Heart left ventricle (tissue), 16 donors: ENCODE results near the gene TRERF1. TPM values are rescaled to one million over a fixed set of nuclear protein-coding genes. Genes with fewer than 3 reads are reported as not detected.

Source experiments
- ATAC-seq, 4 donors: fragments of 200-7000 bp; cut with Tn5 transposase; one replicate each; pipeline ENCODE4 v1.9.1; 2020 to 2022; ENCODE audit warnings: moderate library complexity in 4 of 4, mild to moderate bottlenecking in 3 of 4, moderate number of reproducible peaks in 1 of 4
- DNase-seq, 5 donors: peaks; one replicate each; pipeline ENCODE4 v3.0.0-alpha.2; 2020
- H3K27ac ChIP-seq, 12 donors: fragments of 200-600 bp; sonication (generic) in 4 of 12; one replicate each; pipeline versions ENCODE4 v1.5.0 to v1.8.0; 2016 to 2022; ENCODE audit warnings: mild to moderate bottlenecking in 2 of 12
- H3K27me3 ChIP-seq, 9 donors: fragments of 200-600 bp; sonication (generic) in 2 of 9; one replicate each; pipeline versions ENCODE4 v1.5.1 to v1.8.0; 2016 to 2022; ENCODE audit warnings: mild to moderate bottlenecking in 3 of 9
- H3K36me3 ChIP-seq, 9 donors: fragments of 200-600 bp; sonication (generic) in 2 of 9; one replicate each; pipeline versions ENCODE4 v1.5.0 to v1.8.0; 2018 to 2022; ENCODE audit warnings: mild to moderate bottlenecking in 2 of 9
- H3K4me1 ChIP-seq, 12 donors: fragments of 200-600 bp; sonication (generic) in 4 of 12; one replicate each; pipeline versions ENCODE4 v1.5.0 to v1.8.0; 2016 to 2022; ENCODE audit warnings: mild to moderate bottlenecking in 3 of 12
- H3K4me3 ChIP-seq, 12 donors: fragments of 200-600 bp; sonication (generic) in 4 of 12; one replicate each; pipeline versions ENCODE4 v1.5.0 to v1.8.0; 2017 to 2022; ENCODE audit warnings: mild to moderate bottlenecking in 9 of 12, moderate library complexity in 4 of 12
- H3K9me3 ChIP-seq, 12 donors: fragments of 200-600 bp; sonication (generic) in 4 of 12; one replicate each; pipeline versions ENCODE4 v1.5.0 to v1.8.0; 2016 to 2022; ENCODE audit warnings: mild to moderate bottlenecking in 1 of 12
- POLR2A ChIP-seq, 2 donors: fragments of 450-650 bp; IDR thresholded peaks; one replicate each; pipeline ENCODE4 v1.6.1; 2017; ENCODE audit warnings: antibody characterized with exemption in 2 of 2, mild to moderate bottlenecking in 2 of 2, moderate library complexity in 2 of 2
- WGBS, 4 donors: extraction: QIAGEN DNeasy Blood & Tissue Kit in 2 of 4; methylation state at CpG; one replicate each; pipeline versions ENCODE4 v1.1.5 to v1.1.7; 2013 to 2018; 5-methylcytosine and 5-hydroxymethylcytosine counted together
- intact Hi-C, 10 donors: fragments of 100-400 bp; cut with DNase I; formaldehyde crosslinking; loops; one replicate each; pipeline versions ENCODE4 v1.11.1 to v1.14.2; 2022
- polyA plus RNA-seq, 2 donors: library from polyadenylated mRNA; stranded (reverse); fragments of 200-250 nt; gene quantifications; one replicate each; pipeline ENCODE4 v1.2.3, GENCODE V29; 2013
- total RNA-seq, 9 donors: library from RNA; depleted of rRNA in 2 of 9; stranded (reverse); fragments of >200 nt in 2 of 9; fragmentation: NEBNext Ultra II Directional in 3 of 9; extraction: Animal tissue kit (Norgen Biotek cat#: 25700) in 3 of 9; gene quantifications; one replicate each; pipeline versions ENCODE4 v1.1.0 to v1.2.4, GENCODE V29; 2016 to 2023
- TF ChIP-seq, protein P1 (sequence below), 12 donors: fragments of 200-600 bp; sonication (generic) in 4 of 12; IDR thresholded peaks; one replicate each; pipeline versions ENCODE4 v1.5.0 to v1.8.0; 2018 to 2022; ENCODE audit warnings: antibody characterized with exemption in 12 of 12, mild to moderate bottlenecking in 5 of 12
- donor health status: ischemic (EF 13 %, LVEDD 7.1; RV severe dilation, severe dysfunction).
- donor health status: healthy with polysubstance abuse.
- donor health status: DM: no; HTN: yes; CAD: no.
- donor health status: DM: no; HTN: no; CAD: no.
- donor health status: ischemic (EF 25% LVEDD 6.9; RV normal size, moderate dysfunction).
- donor health status: ischemic (EF 25% LVEDD 5.7; RV mildly dilated, moderate dysfunction).
- donor health status: healthy.
- donor health status: DM: yes; HTN: yes; CAD: no.
- donor health status: ischemic (EF 35%, LVEDD 5.7; RV mildly dilated, moderate dysfunction).
- donor health status: nonischemic (EF 11% LVEDD 7.7; RV severe dilation, severe dysfunction).
- donor health status: DM: yes; HTN: yes; CAD: no.
- donor health status: PGD.
- donor health status: ischemic (EF 29% LVEDD 5.4; RV normal size, mild dysfunction).
- donor health status: nonischemic (EF 23%, LVEDD 6.1; RV moderate dilation, normal function).

Gene TRERF1
- total and polyA plus RNA-seq, 11 donors: 0.53 to 4.5 (median 1.5) TPM

DNA sequence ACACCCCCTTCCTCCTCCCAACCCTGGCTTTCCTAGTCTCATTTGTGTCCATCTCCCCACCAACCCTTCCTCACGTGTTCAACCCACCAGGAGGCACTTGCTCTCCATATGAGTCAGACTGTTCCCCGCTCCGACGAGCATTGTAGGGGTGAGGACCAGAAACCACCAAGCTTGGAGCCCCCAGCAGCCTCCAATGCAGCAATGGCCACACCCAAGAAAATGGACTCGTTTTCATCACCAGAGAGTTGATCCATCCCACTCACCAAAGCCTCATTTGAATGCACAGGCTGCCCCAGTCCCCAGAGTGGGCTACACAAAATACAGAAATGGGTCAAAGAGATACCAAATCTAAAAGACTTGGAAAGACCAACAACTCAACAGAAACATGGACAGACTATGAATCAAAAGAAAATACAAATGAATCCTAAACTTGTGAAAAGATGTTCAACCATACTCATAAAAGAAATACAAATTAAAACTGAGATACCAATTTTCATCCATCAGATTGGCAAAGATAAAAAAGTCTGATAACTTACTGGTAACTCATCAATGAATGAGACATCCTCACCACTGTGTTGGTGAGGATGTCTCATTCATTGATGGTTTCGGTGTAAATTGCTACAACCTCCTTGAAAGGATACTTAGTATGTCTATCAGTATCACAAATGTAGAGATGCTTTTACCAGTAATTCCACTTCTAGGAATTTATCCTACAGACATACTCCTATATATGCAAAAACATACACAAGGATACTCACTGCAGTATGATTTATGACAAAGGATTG, 68.1 kb downstream of the TRERF1 start:
- WGBS, 4 donors: 90 to 91% (median 91%) methylated on average over 6 of the region's 6 CpGs
- no peak for TF ChIP-seq POLR2A (IDR thresholded peaks at IDR 0.05)
- TF ChIP-seq, protein P1, sequence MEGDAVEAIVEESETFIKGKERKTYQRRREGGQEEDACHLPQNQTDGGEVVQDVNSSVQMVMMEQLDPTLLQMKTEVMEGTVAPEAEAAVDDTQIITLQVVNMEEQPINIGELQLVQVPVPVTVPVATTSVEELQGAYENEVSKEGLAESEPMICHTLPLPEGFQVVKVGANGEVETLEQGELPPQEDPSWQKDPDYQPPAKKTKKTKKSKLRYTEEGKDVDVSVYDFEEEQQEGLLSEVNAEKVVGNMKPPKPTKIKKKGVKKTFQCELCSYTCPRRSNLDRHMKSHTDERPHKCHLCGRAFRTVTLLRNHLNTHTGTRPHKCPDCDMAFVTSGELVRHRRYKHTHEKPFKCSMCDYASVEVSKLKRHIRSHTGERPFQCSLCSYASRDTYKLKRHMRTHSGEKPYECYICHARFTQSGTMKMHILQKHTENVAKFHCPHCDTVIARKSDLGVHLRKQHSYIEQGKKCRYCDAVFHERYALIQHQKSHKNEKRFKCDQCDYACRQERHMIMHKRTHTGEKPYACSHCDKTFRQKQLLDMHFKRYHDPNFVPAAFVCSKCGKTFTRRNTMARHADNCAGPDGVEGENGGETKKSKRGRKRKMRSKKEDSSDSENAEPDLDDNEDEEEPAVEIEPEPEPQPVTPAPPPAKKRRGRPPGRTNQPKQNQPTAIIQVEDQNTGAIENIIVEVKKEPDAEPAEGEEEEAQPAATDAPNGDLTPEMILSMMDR (IDR thresholded peaks at IDR 0.05): no peak
- intact Hi-C loops: loop anchor here in 2 of 10 donors (5.0 to 10.0 kb wide), 2 partner anchors 56 to 121 kb away; no protein-coding TSS in a partner anchor
- Histone ChIP-seq H3K27ac (no peak overlapping the region), H3K4me3 (no peak overlapping the region), H3K36me3 (no peaks in the 10 kb centered on the region), H3K9me3 (no peaks in the 10 kb centered on the region), H3K27me3 (no peaks in the 10 kb centered on the region), H3K4me1 (peaks cover 0 to 46% (median 0%) of the 10 kb centered on the region in 12 donors)
- DNase-seq (no peak), ATAC-seq (no peak)

DNA sequence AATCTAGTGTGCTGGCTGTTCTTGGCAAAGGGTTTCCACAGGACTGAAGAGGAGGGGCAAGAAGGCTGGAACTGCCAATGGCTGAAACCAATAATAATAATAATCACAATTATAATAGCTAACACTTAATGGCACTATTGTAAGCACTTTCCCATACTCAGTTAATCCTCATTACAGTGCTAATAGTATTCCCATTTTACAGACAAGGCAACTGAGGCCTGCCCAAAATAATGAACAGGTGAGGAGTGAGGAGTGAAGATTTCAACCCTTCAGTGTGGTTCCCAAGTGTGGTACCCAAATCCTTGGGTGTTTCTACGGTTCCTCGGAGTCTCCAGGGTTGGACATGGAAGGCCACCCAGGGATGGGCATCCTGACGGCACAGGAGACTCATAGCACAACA, 69.9 kb downstream of the TRERF1 start:
- H3K36me3 ChIP-seq: no peaks in the 10 kb centered on the region
- H3K4me3 ChIP-seq: no peak overlapping the region
- ATAC-seq (no peak), DNase-seq (no peak)
- intact Hi-C loops: loop anchor here in 2 of 10 donors (5.0 to 10.0 kb wide), 2 partner anchors 55 to 123 kb away; no protein-coding TSS in a partner anchor
- H3K9me3 ChIP-seq: no peaks in the 10 kb centered on the region
- H3K4me1 ChIP-seq: peaks cover 0 to 29% (median 0%) of the 10 kb centered on the region in 12 donors
- WGBS, 4 donors: 83 to 98% (median 96%) methylated on average over 3 of the region's 3 CpGs
- no peaks in the 10 kb centered on the region for H3K27me3 ChIP-seq
- TF ChIP-seq, protein P1 (IDR thresholded peaks at IDR 0.05): no peak
- TF ChIP-seq POLR2A (IDR thresholded peaks at IDR 0.05): no peak
- no peak overlapping the region for H3K27ac ChIP-seq

DNA sequence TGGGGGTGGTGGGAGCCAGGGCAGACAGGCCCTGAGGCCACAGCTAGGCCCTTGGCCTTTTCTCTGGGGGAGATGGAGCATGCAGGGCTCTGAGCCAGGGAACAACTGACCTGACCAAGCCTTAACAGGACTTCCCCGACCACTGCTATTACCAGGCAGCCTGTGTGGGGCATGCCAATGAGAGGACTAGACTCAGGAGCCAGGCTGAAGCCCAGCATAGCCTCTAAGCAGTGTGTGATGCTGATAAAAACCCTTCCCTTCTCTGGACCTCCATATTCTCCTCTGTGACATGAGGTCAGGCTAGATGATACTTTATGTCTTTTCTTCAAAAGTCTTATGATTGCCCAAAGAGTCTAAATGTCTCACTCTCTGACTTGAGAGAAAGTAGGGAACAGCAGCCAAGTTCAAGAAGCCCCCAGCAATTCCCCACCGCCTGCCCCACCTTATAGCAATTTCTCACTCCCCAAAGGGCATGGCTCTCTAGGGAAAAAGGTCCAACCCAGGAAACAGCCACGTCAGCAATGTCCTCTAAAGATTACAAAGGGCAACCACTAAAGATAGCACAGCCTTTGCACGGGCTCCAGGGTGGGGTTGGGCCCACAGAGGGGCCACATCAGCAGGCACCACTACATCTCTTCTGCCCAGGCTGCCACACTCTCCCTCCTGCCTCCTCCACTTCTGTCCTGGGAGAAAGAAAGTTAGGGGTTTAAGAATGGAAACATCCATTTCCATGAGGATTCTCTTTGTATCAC, 71.3 kb downstream of the TRERF1 start:
- Histone ChIP-seq H3K9me3 (no peaks in the 10 kb centered on the region), H3K4me1 (peaks cover 0 to 33% (median 0%) of the 10 kb centered on the region in 12 donors), H3K27ac (no peak overlapping the region), H3K36me3 (no peaks in the 10 kb centered on the region), H3K27me3 (no peaks in the 10 kb centered on the region), H3K4me3 (no peak overlapping the region)
- TF ChIP-seq, protein P1 (IDR thresholded peaks at IDR 0.05): no peak
- TF ChIP-seq POLR2A (IDR thresholded peaks at IDR 0.05): no peak
- intact Hi-C loops: loop anchor here in 2 of 10 donors (5.0 to 10.0 kb wide), 2 partner anchors 53 to 124 kb away; no protein-coding TSS in a partner anchor
- no peak for DNase-seq
- peak in 2 of 4 donors; percentile 45 to 71 for ATAC-seq
- WGBS, 4 donors: 39 to 57% (median 54%) methylated on average over 4 of the region's 4 CpGs

DNA sequence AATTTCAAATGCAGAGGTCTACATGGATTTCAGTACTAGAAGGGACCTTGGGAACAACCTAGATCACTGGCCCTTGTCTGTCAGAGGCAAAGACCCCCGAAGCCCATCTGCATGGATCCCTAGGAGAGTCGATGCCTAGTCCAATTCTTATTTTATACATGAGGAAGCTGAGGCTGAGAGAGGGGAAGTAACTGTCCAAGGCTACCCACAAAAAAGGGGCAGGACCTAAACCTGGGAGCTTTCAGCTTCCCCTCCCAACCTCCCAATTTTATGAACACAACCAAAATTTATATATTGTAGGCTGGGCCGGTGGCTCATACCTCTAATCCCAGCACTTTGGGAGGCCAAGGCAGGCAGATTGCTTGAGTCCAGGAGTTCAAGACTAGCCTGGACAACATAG, 73.2 kb downstream of the TRERF1 start:
- intact Hi-C loops: no loop called here
- Histone ChIP-seq H3K36me3 (no peaks in the 10 kb centered on the region), H3K4me1 (peaks cover 0 to 52% (median 0%) of the 10 kb centered on the region in 12 donors), H3K9me3 (no peaks in the 10 kb centered on the region), H3K4me3 (no peak overlapping the region), H3K27ac (no peak overlapping the region), H3K27me3 (no peaks in the 10 kb centered on the region)
- no peak for DNase-seq
- ATAC-seq: no peak
- TF ChIP-seq POLR2A (IDR thresholded peaks at IDR 0.05): no peak
- TF ChIP-seq, protein P1 (IDR thresholded peaks at IDR 0.05): no peak
- WGBS, 4 donors: 80 to 88% (median 86%) methylated on average over 3 of the region's 3 CpGs
